Skeletal muscle cell (primary cell): ENCODE data around the gene GDF10.

Source experiments
- DNase-seq: peaks from one replicate; pipeline ENCODE4 v3.0.0-alpha.2; 2010; ENCODE audit warnings: low read depth
- H3K4me3 ChIP-seq: 2 replicates; pipeline ENCODE4 v1.5.1; 2011; ENCODE audit warnings: low read depth, mild to moderate bottlenecking, control low read depth, low read length, moderate library complexity

The GDF10 gene

DNA sequence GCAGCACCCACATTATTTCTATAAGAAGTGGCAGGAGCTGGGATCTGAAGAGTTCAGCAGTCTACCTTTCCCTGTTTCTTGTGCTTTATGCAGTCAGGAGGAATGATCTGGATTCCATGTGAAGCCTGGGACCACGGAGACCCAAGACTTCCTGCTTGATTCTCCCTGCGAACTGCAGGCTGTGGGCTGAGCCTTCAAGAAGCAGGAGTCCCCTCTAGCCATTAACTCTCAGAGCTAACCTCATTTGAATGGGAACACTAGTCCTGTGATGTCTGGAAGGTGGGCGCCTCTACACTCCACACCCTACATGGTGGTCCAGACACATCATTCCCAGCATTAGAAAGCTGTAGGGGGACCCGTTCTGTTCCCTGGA is 47.3 kb downstream of the GDF10 start:
- H3K4me3 ChIP-seq = no peak overlapping the region
- DNase-seq = no peak

DNA sequence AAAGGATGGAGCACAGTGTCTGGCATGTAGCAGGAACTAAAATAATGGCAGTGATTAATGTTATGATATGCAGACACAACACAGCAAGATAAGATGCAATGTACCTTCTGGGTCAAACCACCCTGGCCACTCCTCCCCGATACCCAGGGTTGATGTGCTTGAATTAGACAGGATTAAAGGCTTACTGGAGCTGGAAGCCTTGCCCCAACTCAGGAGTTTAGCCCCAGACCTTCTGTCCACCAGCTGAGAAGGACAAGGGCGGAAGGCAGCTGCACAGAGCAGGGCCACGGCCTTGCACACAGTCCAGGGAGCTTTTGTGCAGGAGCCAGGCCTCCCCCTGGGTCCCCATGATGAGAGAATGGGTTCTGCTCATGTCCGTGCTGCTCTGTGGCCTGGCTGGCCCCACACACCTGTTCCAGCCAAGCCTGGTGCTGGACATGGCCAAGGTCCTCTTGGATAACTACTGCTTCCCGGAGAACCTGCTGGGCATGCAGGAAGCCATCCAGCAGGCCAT is 48.2 kb downstream of the GDF10 start, which contains the start of gene RBP3:
TSS of gene RBP3 (plus strand) at position 226 of the 514 bp plus-strand sequence. CDS start at position 348, 122 bp downstream.
- no peak within 1 kb of the TSS for H3K4me3 ChIP-seq
- DNase-seq = no peak

DNA sequence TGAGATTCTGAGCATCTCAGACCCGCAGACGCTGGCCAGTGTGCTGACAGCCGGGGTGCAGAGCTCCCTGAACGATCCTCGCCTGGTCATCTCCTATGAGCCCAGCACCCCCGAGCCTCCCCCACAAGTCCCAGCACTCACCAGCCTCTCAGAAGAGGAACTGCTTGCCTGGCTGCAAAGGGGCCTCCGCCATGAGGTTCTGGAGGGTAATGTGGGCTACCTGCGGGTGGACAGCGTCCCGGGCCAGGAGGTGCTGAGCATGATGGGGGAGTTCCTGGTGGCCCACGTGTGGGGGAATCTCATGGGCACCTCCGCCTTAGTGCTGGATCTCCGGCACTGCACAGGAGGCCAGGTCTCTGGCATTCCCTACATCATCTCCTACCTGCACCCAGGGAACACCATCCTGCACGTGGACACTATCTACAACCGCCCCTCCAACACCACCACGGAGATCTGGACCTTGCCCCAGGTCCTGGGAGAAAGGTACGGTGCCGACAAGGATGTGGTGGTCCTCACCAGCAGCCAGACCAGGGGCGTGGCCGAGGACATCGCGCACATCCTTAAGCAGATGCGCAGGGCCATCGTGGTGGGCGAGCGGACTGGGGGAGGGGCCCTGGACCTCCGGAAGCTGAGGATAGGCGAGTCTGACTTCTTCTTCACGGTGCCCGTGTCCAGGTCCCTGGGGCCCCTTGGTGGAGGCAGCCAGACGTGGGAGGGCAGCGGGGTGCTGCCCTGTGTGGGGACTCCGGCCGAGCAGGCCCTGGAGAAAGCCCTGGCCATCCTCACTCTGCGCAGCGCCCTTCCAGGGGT is 48.9 kb downstream of the GDF10 start:
- DNase-seq = no peak
- H3K4me3 ChIP-seq = no peak overlapping the region

DNA sequence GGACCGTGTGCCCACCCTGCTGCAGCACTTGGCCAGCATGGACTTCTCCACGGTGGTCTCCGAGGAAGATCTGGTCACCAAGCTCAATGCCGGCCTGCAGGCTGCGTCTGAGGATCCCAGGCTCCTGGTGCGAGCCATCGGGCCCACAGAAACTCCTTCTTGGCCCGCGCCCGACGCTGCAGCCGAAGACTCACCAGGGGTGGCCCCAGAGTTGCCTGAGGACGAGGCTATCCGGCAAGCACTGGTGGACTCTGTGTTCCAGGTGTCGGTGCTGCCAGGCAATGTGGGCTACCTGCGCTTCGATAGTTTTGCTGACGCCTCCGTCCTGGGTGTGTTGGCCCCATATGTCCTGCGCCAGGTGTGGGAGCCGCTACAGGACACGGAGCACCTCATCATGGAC is 49.5 kb downstream of the GDF10 start:
- DNase-seq = no peak

DNA sequence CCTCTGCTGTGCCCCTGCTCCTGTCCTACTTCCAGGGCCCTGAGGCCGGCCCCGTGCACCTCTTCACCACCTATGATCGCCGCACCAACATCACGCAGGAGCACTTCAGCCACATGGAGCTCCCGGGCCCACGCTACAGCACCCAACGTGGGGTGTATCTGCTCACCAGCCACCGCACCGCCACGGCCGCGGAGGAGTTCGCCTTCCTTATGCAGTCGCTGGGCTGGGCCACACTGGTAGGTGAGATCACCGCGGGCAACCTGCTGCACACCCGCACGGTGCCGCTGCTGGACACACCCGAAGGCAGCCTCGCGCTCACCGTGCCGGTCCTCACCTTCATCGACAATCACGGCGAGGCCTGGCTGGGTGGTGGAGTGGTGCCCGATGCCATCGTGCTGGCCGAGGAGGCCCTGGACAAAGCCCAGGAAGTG is 50.0 kb downstream of the GDF10 start:
- no peak for DNase-seq
- no peak overlapping the region for H3K4me3 ChIP-seq

More for the DNA sequence above, 49.5 kb downstream of the GDF10 start:
- H3K4me3 ChIP-seq = no peak overlapping the region

DNA sequence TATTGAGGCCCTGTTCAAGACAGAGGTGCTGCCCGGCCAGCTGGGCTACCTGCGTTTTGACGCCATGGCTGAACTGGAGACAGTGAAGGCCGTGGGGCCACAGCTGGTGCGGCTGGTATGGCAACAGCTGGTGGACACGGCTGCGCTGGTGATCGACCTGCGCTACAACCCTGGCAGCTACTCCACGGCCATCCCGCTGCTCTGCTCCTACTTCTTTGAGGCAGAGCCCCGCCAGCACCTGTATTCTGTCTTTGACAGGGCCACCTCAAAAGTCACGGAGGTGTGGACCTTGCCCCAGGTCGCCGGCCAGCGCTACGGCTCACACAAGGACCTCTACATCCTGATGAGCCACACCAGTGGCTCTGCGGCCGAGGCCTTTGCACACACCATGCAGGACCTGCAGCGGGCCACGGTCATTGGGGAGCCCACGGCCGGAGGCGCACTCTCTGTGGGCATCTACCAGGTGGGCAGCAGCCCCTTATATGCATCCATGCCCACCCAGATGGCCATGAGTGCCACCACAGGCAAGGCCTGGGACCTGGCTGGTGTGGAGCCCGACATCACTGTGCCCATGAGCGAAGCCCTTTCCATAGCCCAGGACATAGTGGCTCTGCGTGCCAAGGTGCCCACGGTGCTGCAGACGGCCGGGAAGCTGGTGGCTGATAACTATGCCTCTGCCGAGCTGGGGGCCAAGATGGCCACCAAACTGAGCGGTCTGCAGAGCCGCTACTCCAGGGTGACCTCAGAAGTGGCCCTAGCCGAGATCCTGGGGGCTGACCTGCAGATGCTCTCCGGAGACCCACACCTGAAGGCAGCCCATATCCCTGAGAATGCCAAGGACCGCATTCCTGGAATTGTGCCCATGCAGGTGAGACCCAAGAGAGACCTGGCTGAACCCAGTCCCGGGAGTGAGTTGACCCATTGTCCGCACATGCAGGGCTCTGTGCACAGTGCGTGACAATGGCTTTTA is 51.0 kb downstream of the GDF10 start:
- no peak for DNase-seq

DNA sequence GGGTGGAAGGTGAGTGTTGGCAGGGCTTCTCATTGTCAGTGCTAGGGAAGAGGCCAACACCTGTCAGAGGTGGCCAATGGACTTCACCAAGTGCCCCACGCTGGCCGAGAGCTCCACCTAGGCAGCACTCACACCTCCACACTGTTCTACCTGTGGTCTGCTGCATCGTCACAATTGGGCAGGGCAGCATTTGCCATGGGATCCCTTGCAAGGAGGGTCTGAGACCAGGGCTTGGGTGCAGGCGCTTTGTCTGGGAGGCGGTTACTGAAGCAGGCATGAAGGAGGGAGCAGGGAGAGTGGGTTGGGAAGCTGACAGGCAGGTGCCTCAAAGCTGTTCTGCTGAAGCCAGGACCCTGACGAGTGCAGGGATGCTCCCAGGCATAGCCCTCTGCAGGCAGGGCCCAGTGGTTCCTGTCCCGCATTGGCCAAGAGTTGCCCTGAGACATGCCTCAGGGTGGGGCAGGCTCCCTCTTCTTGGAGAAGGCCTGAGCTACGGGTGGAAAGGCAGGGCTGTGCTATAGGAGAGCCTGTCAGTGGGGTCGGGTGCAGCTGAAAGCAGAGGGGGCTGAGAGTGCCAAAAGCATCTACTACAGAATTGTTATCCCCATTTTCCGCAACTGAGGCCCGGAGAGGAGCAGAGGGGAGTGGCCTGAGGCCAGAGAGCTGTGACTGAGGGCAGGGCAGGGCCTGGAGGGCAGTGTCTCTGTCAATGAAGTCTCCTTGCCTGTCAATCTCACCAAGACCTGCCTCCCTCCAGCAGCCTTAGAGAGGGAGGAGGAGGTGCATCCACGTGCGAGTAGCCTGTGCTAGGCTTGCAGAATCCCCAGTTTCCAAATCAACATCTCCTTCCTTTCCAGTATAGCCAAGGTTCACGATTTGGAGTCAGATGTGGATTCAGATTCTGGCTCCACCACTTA is 52.2 kb downstream of the GDF10 start:
- no peak overlapping the region for H3K4me3 ChIP-seq
- no peak for DNase-seq

More for the DNA sequence above, 51.0 kb downstream of the GDF10 start:
- no peak overlapping the region for H3K4me3 ChIP-seq

DNA sequence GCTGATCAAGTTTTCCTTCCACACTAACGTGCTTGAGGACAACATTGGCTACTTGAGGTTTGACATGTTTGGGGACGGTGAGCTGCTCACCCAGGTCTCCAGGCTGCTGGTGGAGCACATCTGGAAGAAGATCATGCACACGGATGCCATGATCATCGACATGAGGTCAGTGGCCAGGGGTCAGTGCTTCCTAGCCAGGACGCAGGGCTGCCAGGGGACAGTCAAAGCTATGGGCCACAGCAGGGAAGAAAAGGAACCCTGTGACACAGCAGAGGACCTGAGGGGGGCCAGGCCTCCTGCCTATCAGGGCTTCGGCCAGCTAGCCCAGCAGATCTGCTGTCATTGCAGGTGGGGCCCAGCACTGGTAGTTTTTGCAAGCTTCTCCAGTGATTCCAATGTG is 53.4 kb downstream of the GDF10 start:
- H3K4me3 ChIP-seq = no peak overlapping the region
- no peak for DNase-seq

DNA sequence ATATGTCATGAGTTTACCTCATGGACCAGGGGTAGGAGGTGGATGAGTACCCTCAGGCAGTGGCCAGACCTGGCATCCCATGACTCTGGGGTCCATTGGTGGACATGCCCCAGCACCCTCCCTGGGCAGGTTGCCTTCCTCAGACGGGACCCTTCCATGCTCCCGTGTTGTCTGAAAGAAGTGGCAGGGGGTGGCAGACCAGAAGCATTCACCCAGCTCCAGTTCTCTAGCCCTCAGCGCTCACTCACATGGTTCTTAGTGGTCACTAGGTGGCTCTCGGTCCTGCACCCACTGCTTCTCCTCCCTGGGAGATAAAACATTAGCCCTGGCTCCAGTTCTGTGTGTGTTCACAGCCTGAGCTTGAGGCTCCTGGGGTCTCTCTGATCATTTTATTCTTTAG is 54.2 kb downstream of the GDF10 start:
- H3K4me3 ChIP-seq = no peak overlapping the region
- DNase-seq = no peak

DNA sequence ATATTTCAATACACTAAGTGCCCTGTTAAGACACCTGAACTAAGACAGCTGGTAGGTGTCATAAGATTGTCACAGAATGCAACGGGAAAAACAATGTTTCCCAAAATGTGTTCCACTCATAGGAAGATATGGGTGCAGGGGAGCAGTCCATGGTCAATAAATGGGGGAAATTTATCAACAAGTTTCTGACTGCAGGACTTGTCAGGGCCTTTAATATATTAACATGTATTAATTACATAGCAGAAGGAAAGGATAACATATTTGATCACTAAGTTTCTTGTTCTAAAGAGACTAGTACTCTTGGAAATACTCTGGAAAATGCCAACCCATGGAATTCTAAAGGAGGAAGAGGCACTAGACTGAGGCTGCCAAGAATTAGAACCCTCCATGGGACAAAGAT is 54.9 kb downstream of the GDF10 start:
- H3K4me3 ChIP-seq = no peak overlapping the region
- no peak for DNase-seq

DNA sequence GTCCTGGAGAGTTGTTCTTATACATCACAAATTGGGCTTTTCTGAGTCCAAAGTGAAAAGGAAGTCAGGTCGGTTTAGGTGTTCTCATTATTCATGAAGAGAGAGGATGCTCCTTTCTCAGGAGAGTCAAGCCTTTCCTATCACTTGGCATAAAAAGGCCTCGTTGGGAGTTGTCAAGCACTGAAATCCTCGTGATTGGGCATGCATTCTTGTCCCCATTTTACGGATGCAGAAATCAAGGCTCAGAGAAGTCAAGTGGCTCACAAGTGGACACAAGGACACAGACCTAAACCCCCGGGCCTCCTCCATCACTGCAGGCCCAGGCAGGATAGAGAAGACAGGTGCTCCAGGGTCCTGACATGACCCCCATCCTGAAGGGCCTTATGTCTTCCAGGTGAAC is 56.7 kb downstream of the GDF10 start:
- DNase-seq = no peak
- no peak overlapping the region for H3K4me3 ChIP-seq

DNA sequence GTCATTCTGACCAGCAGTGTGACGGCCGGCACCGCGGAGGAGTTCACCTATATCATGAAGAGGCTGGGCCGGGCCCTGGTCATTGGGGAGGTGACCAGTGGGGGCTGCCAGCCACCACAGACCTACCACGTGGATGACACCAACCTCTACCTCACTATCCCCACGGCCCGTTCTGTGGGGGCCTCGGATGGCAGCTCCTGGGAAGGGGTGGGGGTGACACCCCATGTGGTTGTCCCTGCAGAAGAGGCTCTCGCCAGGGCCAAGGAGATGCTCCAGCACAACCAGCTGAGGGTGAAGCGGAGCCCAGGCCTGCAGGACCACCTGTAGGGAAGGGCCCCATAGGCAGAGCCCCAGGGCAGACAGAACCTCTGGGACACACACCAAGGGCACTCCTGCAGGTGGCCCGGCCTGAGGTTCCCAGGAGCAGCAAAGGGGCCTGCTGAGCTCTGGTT is 57.2 kb downstream of the GDF10 start:
- no peak overlapping the region for H3K4me3 ChIP-seq
- no peak for DNase-seq

DNA sequence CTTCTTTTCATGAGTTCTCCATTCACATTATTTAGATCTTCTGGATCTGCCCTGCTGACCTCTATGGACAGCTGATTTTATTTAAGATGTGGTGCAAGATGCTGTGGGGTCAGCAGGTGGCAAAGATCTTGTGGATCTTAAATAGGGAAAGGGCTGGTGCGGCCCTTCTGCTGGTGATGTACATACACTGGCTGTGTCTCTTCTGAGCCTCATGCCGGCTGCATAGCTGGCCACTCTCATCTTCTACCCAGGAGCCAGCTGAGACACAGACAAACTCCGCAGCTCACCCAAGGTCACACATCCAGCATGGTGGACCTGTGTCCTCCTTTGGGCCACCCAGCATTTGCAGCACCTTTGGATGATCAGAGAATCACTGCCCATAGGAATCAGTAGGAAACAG is 57.9 kb downstream of the GDF10 start:
- no peak for DNase-seq

DNA sequence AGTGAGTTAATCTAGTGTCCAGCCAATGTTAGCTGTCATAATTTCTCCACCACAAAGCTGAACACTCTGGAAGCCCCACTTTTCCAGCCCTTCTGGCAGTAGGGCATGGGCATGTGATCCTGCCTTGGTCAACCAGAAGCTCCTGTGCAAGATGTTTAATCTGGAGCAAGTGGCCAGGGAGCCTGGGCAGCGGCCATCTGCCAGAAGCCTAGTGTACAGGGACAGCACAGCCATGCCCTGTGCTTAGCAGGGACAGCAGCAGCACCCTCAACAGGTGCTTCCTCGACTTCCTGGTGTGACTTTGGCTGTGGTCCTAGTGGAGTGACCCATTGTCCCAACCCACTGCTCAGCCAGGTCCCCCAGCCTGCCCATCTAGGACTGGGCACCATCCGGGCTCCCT is 58.5 kb downstream of the GDF10 start:
- no peak for DNase-seq
- no peak overlapping the region for H3K4me3 ChIP-seq

More for the DNA sequence above, 57.9 kb downstream of the GDF10 start:
- H3K4me3 ChIP-seq = no peak overlapping the region

DNA sequence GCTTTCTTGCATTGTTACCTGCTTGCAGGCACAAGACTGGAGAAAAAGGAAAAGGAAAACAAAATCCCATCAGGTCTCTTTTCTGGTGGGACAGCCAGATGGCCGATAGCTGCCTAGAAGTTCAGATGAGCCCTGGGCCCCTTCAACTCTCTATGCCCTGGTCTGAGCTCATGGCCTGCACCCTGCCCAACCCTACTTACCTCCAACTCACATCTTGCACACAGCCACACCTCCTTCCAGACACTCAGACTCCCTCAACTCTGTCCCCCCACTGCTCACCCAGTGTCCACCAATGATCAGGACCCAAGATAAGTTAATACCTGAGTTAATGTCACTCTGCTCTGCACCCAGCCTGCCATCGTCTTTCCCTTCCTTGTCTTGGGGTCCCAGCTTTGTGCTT is 59.1 kb downstream of the GDF10 start:
- no peak for DNase-seq
- no peak overlapping the region for H3K4me3 ChIP-seq

DNA sequence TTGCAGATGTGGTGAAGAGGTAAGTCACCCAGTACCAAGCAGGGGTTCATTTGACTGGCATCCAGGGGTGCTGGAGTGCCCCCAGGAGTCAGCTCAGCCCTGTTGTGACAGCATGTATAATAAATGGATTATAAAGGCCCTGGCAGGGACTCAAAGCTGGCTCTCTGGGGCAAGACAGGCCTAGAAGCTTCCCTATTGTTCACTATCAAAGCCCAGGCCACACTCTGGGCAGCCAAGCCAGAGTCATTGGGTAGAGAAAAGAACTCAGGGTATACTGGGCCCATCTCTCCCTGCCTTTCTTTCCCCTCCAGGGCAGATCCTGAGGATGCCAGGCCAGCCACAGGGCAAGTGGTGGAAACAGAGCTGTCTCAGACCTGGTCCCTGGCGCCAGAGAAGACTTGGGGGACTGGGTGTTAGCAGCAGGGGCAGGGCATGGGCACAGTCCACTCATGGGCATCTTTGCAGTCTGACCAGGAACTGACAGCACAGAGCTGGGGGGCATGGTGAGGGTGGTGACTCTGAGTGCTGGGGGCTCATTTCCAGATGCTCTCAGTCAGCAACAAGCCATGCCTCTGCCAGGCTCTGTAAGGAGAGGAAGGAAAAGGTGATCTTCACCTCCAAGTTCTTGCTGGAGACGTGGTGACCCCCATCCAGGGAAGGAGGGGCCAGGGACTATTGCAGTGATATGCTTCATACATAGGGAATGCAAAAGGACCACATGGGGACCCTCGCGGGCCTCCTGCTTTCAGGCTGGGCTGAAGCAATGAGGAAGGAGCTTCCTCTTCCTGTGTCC is 59.8 kb downstream of the GDF10 start:
- DNase-seq = no peak
- H3K4me3 ChIP-seq = no peak overlapping the region

DNA sequence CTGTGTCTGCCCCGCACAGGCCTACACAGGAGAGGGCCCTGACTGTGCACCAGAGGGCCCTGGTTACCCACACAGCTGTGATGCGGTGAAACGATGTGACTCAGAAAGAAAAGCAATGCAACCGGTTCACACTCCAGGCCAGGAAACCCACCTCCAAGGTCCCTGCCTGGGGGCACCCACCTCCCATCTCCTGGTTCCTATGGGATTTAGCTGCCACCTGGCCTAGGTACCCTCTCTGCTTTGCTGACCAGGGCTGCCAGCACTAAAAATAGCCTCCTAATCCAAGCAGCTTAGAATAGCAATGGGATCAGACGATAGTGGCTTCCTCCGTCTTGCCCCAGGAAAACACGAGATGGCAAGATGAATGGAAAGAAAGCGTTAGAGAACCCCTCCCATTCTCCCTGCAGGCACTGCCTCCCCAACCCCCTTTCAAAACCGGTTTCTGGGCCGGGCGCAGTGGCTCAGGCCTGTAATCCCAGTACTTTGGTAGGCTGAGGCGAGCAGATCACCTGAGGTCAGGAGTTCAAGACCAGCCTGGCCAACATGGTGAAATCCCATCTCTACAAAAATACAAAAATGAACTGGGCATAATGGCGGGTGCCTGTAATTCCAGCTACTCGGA is 60.5 kb downstream of the GDF10 start:
- DNase-seq = no peak

DNA sequence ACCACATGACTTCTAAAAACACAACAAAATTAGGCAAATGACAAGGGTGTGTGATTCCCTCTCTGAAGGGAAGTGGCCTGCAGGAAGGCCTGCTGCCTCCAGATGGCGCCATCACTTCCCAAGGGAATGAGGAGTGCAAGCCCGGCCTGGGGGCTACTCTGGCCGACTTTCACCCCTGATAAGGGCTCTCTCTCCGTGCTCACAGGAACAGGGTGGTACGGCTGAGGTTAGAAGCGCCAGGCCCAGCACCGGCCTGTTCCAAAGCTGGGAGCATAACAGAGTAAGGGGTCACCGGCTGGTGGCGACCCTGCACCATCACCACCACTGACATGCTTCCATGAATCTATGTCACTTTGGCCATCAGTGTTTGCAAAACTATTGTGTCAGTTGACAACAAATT is 61.3 kb downstream of the GDF10 start:
- no peak overlapping the region for H3K4me3 ChIP-seq

More for the DNA sequence above, 60.5 kb downstream of the GDF10 start:
- no peak overlapping the region for H3K4me3 ChIP-seq

More for the DNA sequence above, 61.3 kb downstream of the GDF10 start:
- no peak for DNase-seq
